Vagina (tissue), 2 donors: ENCODE measurements around the gene NFKBIB. TPM values are rescaled to one million over a fixed set of nuclear protein-coding genes. Genes with fewer than 3 reads are reported as not detected.
"Not testable (repeated sequence)": the region's sequence is repeated elsewhere in the genome, so short reads cannot be mapped to it uniquely, and the experiment has no call there.

ENCODE experiments used
- DNase-seq, 2 donors: peaks; one replicate each; pipeline ENCODE4 v3.0.0-alpha.2; 2017; ENCODE audit errors: extremely low spot score in 2 of 2
- H3K27ac ChIP-seq: fragments of 200-600 bp; sonication (generic); one replicate; pipeline ENCODE4 v1.5.1; 2019
- H3K27me3 ChIP-seq: fragments of 200-600 bp; sonication (generic); one replicate; pipeline ENCODE4 v1.5.1; 2019
- H3K36me3 ChIP-seq, 2 donors: fragments of 200-600 bp; sonication (generic); one replicate each; pipeline ENCODE4 v1.5.1; 2017 to 2019
- H3K4me1 ChIP-seq: fragments of 200-600 bp; sonication (generic); one replicate; pipeline ENCODE4 v1.5.1; 2019
- H3K4me3 ChIP-seq, 2 donors: fragments of 200-600 bp; sonication (generic); 1 replicate in 1 of 2; 2 replicates in 1 of 2; pipeline ENCODE4 v1.5.1; 2016 to 2019
- H3K9me3 ChIP-seq: fragments of 200-600 bp; sonication (generic); one replicate; pipeline ENCODE4 v1.5.1; 2019
- POLR2A ChIP-seq, 2 donors: fragments of 450-650 bp; IDR thresholded peaks; one replicate each; pipeline ENCODE4 v1.6.1; 2017; ENCODE audit warnings: antibody characterized with exemption in 2 of 2, mild to moderate bottlenecking in 2 of 2, moderate library complexity in 2 of 2
- POLR2AphosphoS5 ChIP-seq, 2 donors: sonication (generic); formaldehyde crosslinking; IDR thresholded peaks; one replicate each; pipeline ENCODE4 v1.9.0; 2017; ENCODE audit warnings: antibody characterized with exemption in 2 of 2, mild to moderate bottlenecking in 2 of 2, low read depth in 1 of 2; ENCODE audit not compliant: insufficient read depth in 1 of 2
- intact Hi-C: fragments of 100-400 bp; cut with DNase I; formaldehyde crosslinking; loops from one replicate; pipeline ENCODE4 v1.15.1; 2023
- total RNA-seq: library from RNA; depleted of rRNA; stranded (reverse); fragments of >200 nt; gene quantifications from one replicate; pipeline ENCODE4 v1.2.3, GENCODE V29; 2016
- TF ChIP-seq, protein P1 (sequence below), 3 experiments: fragments of 450-650 bp in 2 of 3; fragments of 200-600 bp in 1 of 3; sonication (generic) in 1 of 3; IDR thresholded peaks; one replicate each; pipeline ENCODE4 v1.5.1; 2017 to 2019; ENCODE audit warnings: antibody characterized with exemption in 3 of 3, mild to moderate bottlenecking in 2 of 3, moderate library complexity in 2 of 3

NFKBIB gene
- total RNA-seq, 1 donor from 2014 or later = 16.7 TPM

- Histone ChIP-seq H3K9me3 (no peaks in the 10 kb centered on the region), H3K27ac (no peak overlapping the region), H3K4me3 (no peak overlapping the region), H3K27me3 (no peaks in the 10 kb centered on the region), H3K36me3 (peaks cover 0 to 34% of the 10 kb centered on the region in 2 donors), H3K4me1 (no peaks in the 10 kb centered on the region)
- no peak for DNase-seq
- intact Hi-C loops = no loop called here
- TF ChIP-seq POLR2AphosphoS5 (IDR thresholded peaks at IDR 0.05; ENCODE audit: insufficient read depth in 1 of 2, low read depth in 1 of 2) (no peak), POLR2A (IDR thresholded peaks at IDR 0.05) (no peak)
- TF ChIP-seq, protein P1, sequence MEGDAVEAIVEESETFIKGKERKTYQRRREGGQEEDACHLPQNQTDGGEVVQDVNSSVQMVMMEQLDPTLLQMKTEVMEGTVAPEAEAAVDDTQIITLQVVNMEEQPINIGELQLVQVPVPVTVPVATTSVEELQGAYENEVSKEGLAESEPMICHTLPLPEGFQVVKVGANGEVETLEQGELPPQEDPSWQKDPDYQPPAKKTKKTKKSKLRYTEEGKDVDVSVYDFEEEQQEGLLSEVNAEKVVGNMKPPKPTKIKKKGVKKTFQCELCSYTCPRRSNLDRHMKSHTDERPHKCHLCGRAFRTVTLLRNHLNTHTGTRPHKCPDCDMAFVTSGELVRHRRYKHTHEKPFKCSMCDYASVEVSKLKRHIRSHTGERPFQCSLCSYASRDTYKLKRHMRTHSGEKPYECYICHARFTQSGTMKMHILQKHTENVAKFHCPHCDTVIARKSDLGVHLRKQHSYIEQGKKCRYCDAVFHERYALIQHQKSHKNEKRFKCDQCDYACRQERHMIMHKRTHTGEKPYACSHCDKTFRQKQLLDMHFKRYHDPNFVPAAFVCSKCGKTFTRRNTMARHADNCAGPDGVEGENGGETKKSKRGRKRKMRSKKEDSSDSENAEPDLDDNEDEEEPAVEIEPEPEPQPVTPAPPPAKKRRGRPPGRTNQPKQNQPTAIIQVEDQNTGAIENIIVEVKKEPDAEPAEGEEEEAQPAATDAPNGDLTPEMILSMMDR (IDR thresholded peaks at IDR 0.05) = no peak
These were observed 16.5 kb upstream of the NFKBIB start for GRCh38 chr19:38883286-38883685.

- intact Hi-C loops, DNase-seq, H3K9me3 ChIP-seq, H3K4me1 ChIP-seq, H3K27me3 ChIP-seq, H3K4me3 ChIP-seq, H3K27ac ChIP-seq: not testable (repeated sequence)
- peaks cover 0 to 45% of the 10 kb centered on the region in 2 donors for H3K36me3 ChIP-seq
These were observed 15.1 kb upstream of the NFKBIB start for GRCh38 chr19:38884691-38885090.

DNA sequence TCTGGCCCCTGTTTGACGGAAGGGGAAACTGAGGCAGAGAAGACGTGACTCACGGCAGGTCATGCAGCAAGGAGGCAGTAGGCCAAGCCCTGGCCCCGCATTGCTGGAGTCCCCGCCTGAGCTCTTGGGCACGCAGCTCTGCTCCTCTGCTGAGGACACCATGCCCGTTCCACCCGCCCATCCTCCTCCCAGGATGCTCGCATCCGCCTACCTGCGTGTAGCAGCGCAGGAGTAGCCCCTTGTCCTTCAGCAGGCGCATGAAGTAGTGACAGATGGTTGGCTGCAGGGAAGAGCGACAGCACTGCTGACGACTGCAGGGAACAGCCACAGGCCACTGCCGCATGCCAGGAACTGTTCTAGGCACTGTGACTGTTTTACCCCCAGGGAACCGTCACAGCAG is 10.9 kb upstream of the NFKBIB start:
- Histone ChIP-seq H3K9me3 (no peaks in the 10 kb centered on the region), H3K4me3 (no peak overlapping the region), H3K4me1 (no peaks in the 10 kb centered on the region), H3K36me3 (peaks cover 0 to 33% of the 10 kb centered on the region in 2 donors), H3K27ac (no peak overlapping the region), H3K27me3 (no peaks in the 10 kb centered on the region)
- no peak for DNase-seq
- intact Hi-C loops = no loop called here
- TF ChIP-seq, protein P1 (IDR thresholded peaks at IDR 0.05) = no peak
- TF ChIP-seq POLR2AphosphoS5 (IDR thresholded peaks at IDR 0.05; ENCODE audit: insufficient read depth in 1 of 2, low read depth in 1 of 2) (no peak), POLR2A (IDR thresholded peaks at IDR 0.05) (no peak)

DNA sequence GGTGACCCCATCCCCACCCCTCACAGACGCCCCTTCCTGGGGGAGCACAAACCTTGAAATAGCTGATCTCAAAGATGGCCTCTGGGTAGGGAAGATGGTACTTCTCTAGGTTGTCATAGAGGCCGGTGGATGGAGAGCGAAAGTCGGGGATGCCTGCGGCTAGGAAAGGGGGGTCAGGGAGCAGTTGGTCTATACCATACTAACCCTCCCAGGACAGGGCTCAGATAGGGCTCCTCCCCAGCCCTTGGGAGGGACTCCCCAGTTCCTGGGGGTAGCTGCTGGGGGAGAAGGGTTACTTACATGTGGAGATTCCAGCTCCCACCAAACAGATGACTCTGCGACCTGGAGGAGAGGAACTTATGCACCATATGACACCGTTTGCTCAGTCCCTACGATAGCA is 10.0 kb upstream of the NFKBIB start:
- intact Hi-C loops = no loop called here
- H3K9me3 ChIP-seq = no peaks in the 10 kb centered on the region
- peaks cover 0 to 30% of the 10 kb centered on the region in 2 donors for H3K36me3 ChIP-seq
- no peak overlapping the region for H3K4me3 ChIP-seq
- H3K27me3 ChIP-seq = no peaks in the 10 kb centered on the region
- no peak for DNase-seq
- no peaks in the 10 kb centered on the region for H3K4me1 ChIP-seq
- TF ChIP-seq, protein P1 (IDR thresholded peaks at IDR 0.05) = no peak
- TF ChIP-seq POLR2A (IDR thresholded peaks at IDR 0.05) (no peak), POLR2AphosphoS5 (IDR thresholded peaks at IDR 0.05; ENCODE audit: insufficient read depth in 1 of 2, low read depth in 1 of 2) (no peak)
- H3K27ac ChIP-seq = no peak overlapping the region

DNA sequence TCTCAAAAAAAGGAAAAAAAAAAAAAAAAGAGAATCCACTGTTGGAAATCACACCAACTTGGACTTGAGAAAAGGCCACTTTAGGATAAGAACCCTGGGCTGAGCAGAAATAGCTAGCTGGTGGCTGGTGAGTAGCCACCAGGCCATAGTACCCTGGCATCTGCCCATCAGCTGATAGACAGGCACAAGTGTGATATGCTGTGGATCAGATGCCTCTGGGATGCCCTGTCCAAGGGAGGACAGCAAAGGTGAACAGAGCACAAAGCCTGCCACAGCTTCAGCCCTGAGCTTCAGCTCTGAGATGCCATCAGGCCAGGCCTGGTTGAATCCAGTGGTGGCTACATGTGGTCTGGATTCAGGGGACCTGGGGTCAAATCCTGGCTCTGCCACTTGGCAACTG is 9.1 kb upstream of the NFKBIB start:
- Histone ChIP-seq H3K36me3 (peaks cover 0 to 30% of the 10 kb centered on the region in 2 donors), H3K4me1 (no peaks in the 10 kb centered on the region), H3K4me3 (no peak overlapping the region), H3K27ac (no peak overlapping the region), H3K27me3 (no peaks in the 10 kb centered on the region), H3K9me3 (no peaks in the 10 kb centered on the region)
- no peak for DNase-seq
- TF ChIP-seq, protein P1 (IDR thresholded peaks at IDR 0.05) = no peak
- intact Hi-C loops = no loop called here

DNA sequence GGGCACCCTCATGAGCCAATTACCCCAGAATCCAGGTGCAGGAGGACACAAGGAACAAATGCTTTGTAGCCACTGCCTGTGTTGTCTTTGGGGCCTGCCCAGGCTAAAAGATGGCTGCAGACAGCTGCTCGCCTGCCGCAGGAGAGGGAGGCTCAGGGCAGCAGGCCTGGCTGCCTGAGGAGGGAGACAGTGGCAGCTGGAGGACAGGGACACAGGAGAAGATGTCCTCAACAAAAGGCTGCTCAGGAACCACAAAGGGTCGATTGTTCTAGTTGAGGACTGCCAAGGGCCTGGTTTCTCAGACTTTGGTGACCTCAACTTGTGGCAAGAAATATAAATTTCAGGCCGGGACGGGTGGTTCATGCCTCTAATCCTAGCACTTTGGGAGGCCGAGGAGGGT is 8.0 kb upstream of the NFKBIB start:
- TF ChIP-seq, protein P1 (IDR thresholded peaks at IDR 0.05) = no peak
- TF ChIP-seq POLR2AphosphoS5 (IDR thresholded peaks at IDR 0.05; ENCODE audit: insufficient read depth in 1 of 2, low read depth in 1 of 2) (no peak), POLR2A (IDR thresholded peaks at IDR 0.05) (no peak)
- H3K27me3 ChIP-seq = no peaks in the 10 kb centered on the region
- intact Hi-C loops = no loop called here
- H3K27ac ChIP-seq = no peak overlapping the region
- H3K4me1 ChIP-seq = no peaks in the 10 kb centered on the region
- no peaks in the 10 kb centered on the region for H3K9me3 ChIP-seq
- no peak overlapping the region for H3K4me3 ChIP-seq
- H3K36me3 ChIP-seq = peaks cover 0 to 30% of the 10 kb centered on the region in 2 donors
- DNase-seq = no peak
